Parathyroid adenoma (tissue), 2 donors: Measurements from ENCODE around the gene ARHGAP8.

Experiments
- H2AFZ ChIP-seq: fragments of 300-600 bp; sonication (generic); one replicate; pipeline ENCODE4 v1.7.0; 2017; ENCODE audit warnings: antibody characterized with exemption, mild to moderate bottlenecking
- H3K27ac ChIP-seq: fragments of 300-600 bp; sonication (generic); one replicate; pipeline ENCODE4 v1.7.0; 2017
- H3K27me3 ChIP-seq: fragments of 300-600 bp; sonication (generic); one replicate; pipeline ENCODE4 v1.7.0; 2017; ENCODE audit warnings: low read length; ENCODE audit not compliant: control insufficient read depth, insufficient read depth
- H3K36me3 ChIP-seq: fragments of 300-600 bp; sonication (generic); one replicate; pipeline ENCODE4 v1.7.0; 2017; ENCODE audit warnings: low read length; ENCODE audit not compliant: control insufficient read depth, insufficient read depth
- H3K4me1 ChIP-seq: fragments of 300-600 bp; sonication (generic); one replicate; pipeline ENCODE4 v1.7.0; 2017; ENCODE audit warnings: control low read depth
- H3K4me2 ChIP-seq: fragments of 300-600 bp; sonication (generic); one replicate; pipeline ENCODE4 v1.7.0; 2017; ENCODE audit warnings: low read length
- H3K4me3 ChIP-seq: fragments of 300-600 bp; sonication (generic); one replicate; pipeline ENCODE4 v1.7.0; 2017; ENCODE audit warnings: low read depth, low read length
- H3K79me2 ChIP-seq: fragments of 300-600 bp; sonication (generic); one replicate; pipeline ENCODE4 v1.7.0; 2017; ENCODE audit warnings: control low read depth
- H3K9ac ChIP-seq: fragments of 300-600 bp; sonication (generic); one replicate; pipeline ENCODE4 v1.7.0; 2017; ENCODE audit warnings: mild to moderate bottlenecking
- H3K9me3 ChIP-seq: fragments of 300-600 bp; sonication (generic); one replicate; pipeline ENCODE4 v1.7.0; 2017; ENCODE audit warnings: low read length; ENCODE audit not compliant: control insufficient read depth
- TF ChIP-seq, protein P1 (sequence below): fragments of 300-600 bp; sonication (generic); IDR thresholded peaks from one replicate; pipeline ENCODE4 v1.7.0; 2017; ENCODE audit warnings: antibody characterized with exemption, mild to moderate bottlenecking
- donor health status: primary hyperparathyroidism.

Gene ARHGAP8

DNA sequence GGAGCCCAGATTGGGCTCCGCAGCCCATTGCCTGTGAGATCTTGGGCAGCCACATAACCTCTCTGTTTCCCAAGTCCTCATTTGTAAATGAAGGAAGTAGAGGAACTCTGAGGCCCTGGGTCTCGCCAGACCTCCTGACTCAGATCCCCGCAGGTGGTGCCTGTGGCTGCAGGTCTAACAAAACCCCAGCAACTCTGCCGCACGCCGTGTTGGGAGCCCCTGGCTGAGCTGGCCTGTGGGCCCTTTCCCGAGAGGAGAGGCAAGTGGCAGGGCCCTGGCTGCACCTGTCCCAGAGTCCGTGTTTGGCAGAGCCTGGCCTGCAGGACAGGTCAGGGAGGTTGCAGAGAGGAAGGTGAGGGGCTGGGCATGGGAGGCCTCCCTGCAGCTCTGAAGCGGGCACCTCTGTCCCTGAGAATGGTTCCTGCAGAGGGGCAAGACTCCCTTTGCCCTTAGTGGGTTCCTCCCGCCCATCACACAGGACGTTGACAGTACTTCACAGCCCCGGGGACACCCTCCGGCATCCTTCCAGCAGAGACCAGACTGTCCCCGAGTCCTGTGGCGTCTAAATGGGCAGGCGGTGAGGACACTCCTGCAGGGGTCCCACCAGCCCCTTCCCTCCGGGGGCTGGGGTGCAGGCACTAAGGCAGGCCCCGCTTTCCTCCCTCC is 67.7 kb downstream of the ARHGAP8 start:
- no peaks in the 10 kb centered on the region for H3K4me1 ChIP-seq
- H3K9me3 ChIP-seq: no peaks in the 10 kb centered on the region
- H3K79me2 ChIP-seq: no peaks in the 10 kb centered on the region
- TF ChIP-seq, protein P1, sequence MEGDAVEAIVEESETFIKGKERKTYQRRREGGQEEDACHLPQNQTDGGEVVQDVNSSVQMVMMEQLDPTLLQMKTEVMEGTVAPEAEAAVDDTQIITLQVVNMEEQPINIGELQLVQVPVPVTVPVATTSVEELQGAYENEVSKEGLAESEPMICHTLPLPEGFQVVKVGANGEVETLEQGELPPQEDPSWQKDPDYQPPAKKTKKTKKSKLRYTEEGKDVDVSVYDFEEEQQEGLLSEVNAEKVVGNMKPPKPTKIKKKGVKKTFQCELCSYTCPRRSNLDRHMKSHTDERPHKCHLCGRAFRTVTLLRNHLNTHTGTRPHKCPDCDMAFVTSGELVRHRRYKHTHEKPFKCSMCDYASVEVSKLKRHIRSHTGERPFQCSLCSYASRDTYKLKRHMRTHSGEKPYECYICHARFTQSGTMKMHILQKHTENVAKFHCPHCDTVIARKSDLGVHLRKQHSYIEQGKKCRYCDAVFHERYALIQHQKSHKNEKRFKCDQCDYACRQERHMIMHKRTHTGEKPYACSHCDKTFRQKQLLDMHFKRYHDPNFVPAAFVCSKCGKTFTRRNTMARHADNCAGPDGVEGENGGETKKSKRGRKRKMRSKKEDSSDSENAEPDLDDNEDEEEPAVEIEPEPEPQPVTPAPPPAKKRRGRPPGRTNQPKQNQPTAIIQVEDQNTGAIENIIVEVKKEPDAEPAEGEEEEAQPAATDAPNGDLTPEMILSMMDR: no peak
- no peak overlapping the region for H3K4me3 ChIP-seq
- no peaks in the 10 kb centered on the region for H3K27me3 ChIP-seq
- no peak overlapping the region for H2AFZ ChIP-seq
- no peak overlapping the region for H3K4me2 ChIP-seq
- no peak overlapping the region for H3K27ac ChIP-seq
- H3K36me3 ChIP-seq: no peaks in the 10 kb centered on the region
- no peak overlapping the region for H3K9ac ChIP-seq

DNA sequence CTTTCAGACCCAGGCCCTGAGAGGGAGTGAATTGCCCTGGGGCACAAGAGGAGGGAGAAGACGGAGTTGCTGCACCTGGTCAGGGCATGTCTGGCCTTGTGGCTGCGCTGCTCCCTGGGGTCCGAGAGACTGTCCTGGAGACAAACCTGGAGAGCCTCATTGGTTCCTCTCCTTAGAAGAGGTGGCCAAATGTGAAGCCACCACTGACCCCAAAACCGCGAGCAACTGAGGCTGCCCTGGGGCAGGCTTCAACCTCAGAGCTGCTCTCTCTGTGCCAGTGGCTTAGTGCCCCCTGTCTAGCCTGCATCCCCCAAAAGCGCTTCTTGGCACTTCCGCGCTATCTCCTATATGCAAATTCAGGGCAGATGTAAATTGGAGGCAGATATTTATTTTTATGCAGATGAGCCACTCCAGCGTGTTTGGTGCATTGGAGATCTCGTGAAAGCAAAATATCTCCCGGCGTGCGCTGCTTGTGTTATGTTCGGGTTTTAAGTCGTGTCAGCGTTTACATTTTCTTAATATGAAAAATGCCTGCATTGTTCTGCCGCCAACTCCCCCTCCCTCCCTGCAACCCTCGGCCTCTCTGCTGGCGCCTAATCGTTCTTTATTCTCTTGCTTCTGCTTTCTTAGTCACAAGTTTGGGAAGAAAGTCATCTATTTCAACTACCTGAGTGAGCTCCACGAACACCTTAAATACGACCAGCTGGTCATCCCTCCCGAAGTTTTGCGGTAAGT is 69.5 kb downstream of the ARHGAP8 start:
- TF ChIP-seq, protein P1: no peak
- Histone ChIP-seq H3K79me2 (no peaks in the 10 kb centered on the region), H3K36me3 (no peaks in the 10 kb centered on the region), H3K4me2 (no peak overlapping the region), H3K9ac (no peak overlapping the region), H3K4me1 (no peaks in the 10 kb centered on the region), H3K4me3 (no peak overlapping the region), H3K27ac (no peak overlapping the region), H3K9me3 (no peaks in the 10 kb centered on the region), H3K27me3 (no peaks in the 10 kb centered on the region), H2AFZ (no peak overlapping the region)

DNA sequence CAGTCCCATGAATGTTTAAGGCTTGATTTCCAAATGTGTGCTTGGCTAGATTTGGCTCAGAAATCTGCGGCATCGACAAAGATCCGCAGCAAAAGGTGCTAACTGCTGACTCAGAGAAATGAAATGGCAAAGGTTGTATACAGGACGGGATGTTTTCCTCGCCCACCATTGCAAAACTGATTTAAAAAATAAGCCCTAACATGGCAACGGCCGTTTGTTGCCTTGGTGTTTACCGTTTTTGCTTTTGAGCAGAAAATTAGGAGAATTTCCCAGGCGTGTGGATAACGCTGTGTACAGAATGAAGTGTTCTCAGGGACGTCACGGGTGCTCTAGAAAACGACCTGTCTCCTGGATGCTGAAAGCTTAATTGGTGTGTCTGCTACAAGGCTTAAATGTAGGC is 70.2 kb downstream of the ARHGAP8 start:
- Histone ChIP-seq H2AFZ (no peak overlapping the region), H3K4me1 (no peaks in the 10 kb centered on the region), H3K79me2 (no peaks in the 10 kb centered on the region), H3K4me3 (no peak overlapping the region), H3K27ac (no peak overlapping the region), H3K9ac (no peak overlapping the region), H3K4me2 (no peak overlapping the region), H3K36me3 (no peaks in the 10 kb centered on the region), H3K27me3 (no peaks in the 10 kb centered on the region), H3K9me3 (no peaks in the 10 kb centered on the region)
- TF ChIP-seq, protein P1: no peak

DNA sequence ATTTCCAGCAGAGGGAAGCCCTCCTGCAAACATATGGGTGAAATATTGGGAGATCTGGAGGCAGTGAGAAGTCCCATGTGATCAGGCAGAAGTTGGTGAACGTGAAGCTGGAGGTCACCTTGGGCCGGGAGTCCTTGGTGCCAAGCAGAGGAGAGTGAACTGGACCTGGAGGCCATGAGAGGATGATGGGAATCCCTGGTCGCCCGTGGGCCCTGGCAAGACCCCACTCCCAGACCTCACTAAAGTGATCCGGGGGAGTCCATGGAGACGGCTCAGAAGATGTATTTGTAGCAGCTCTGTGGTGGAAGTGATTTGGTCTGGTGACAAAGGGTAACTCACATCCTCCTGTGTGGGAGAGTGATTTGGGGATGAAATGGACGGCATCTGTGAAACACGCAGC is 71.0 kb downstream of the ARHGAP8 start:
- TF ChIP-seq, protein P1: no peak
- no peak overlapping the region for H3K4me2 ChIP-seq
- no peak overlapping the region for H2AFZ ChIP-seq
- no peaks in the 10 kb centered on the region for H3K36me3 ChIP-seq
- H3K79me2 ChIP-seq: no peaks in the 10 kb centered on the region
- H3K4me1 ChIP-seq: no peaks in the 10 kb centered on the region
- H3K4me3 ChIP-seq: no peak overlapping the region
- H3K27ac ChIP-seq: no peak overlapping the region
- no peaks in the 10 kb centered on the region for H3K9me3 ChIP-seq
- H3K9ac ChIP-seq: no peak overlapping the region
- H3K27me3 ChIP-seq: no peaks in the 10 kb centered on the region
